HL-60 (cell line): ENCODE results near the gene TENT4B.

Experiments used
- DNase-seq, 2 experiments: peaks; one replicate each; pipeline ENCODE4 v3.0.0-alpha.2; 2010 to 2020; ENCODE audit warnings: low read depth in 1 of 2, low spot score in 1 of 2
- H3K27ac ChIP-seq: fragments of 250-450 bp; sonication (Bioruptor Pico); replicated peaks from 2 replicates; pipeline ENCODE4 v1.5.1; 2020; ENCODE audit warnings: mild to moderate bottlenecking, moderate library complexity
- H3K27me3 ChIP-seq: fragments of 250-450 bp; sonication (Bioruptor Pico); 2 replicates; pipeline ENCODE4 v1.5.1; 2021; ENCODE audit warnings: mild to moderate bottlenecking, moderate library complexity; ENCODE audit not compliant: insufficient read depth, poor library complexity, severe bottlenecking
- H3K4me3 ChIP-seq: replicated peaks from 2 replicates; pipeline ENCODE4 v1.5.1; 2011; ENCODE audit warnings: mild to moderate bottlenecking, control low read depth, low read length; ENCODE audit not compliant: insufficient read depth
- CTCF ChIP-seq: IDR thresholded peaks from one replicate; pipeline ENCODE4 v1.5.1; 2011; ENCODE audit warnings: low read length, control low read depth, inconsistent platforms; ENCODE audit not compliant: insufficient read depth
- GABPA ChIP-seq: IDR thresholded peaks from 2 replicates; pipeline ENCODE4 v1.6.1; 2012; ENCODE audit warnings: low read depth
- POLR2AphosphoS5 ChIP-seq: IDR thresholded peaks from 2 replicates; pipeline ENCODE4 v1.6.1; 2012; ENCODE audit warnings: low read depth
- REST ChIP-seq: IDR thresholded peaks from 2 replicates; pipeline ENCODE4 v1.6.1; 2012; ENCODE audit warnings: low read depth; ENCODE audit not compliant: insufficient replicate concordance
- SPI1 ChIP-seq: IDR thresholded peaks from 2 replicates; pipeline ENCODE4 v1.6.1; 2012; ENCODE audit warnings: low read depth, mild to moderate bottlenecking, borderline replicate concordance

TENT4B gene

GRCh38 chr16:50246299-50247122 is 93.4 kb downstream of the TENT4B start:
- H3K4me3 ChIP-seq, result peak overlapping the region; percentile 58
- no peak overlapping the region for H3K27ac ChIP-seq
- H3K27me3 ChIP-seq, result no peaks in the 10 kb centered on the region
- TF ChIP-seq SPI1 (0 out of 2 replicates have a peak, but pooled peaks have one; percentile 5), GABPA (no peak)
- no peak for DNase-seq

GRCh38 chr16:50247123-50247905 is 94.2 kb downstream of the TENT4B start:
- Histone ChIP-seq H3K27me3 (no peaks in the 10 kb centered on the region), H3K27ac (no peak overlapping the region), H3K4me3 (no peak overlapping the region)
- TF ChIP-seq CTCF (no peak), SPI1 (no peak), POLR2AphosphoS5 (no peak), GABPA (no peak), REST (no peak)
- DNase-seq, result no peak

- H3K27me3 ChIP-seq, result no peaks in the 10 kb centered on the region
- H3K27ac ChIP-seq, result no peak overlapping the region
- H3K4me3 ChIP-seq, result no peak overlapping the region
- TF ChIP-seq CTCF (no peak), GABPA (no peak), REST (no peak), SPI1 (no peak), POLR2AphosphoS5 (no peak)
- no peak for DNase-seq
Measured at GRCh38 chr16:50247906-50248608, 95.0 kb downstream of the TENT4B start.

GRCh38 chr16:50248845-50249244 is 95.7 kb downstream of the TENT4B start:
- no peak for DNase-seq
- H3K27ac ChIP-seq, result no peak overlapping the region

More at GRCh38 chr16:50248845-50249244, 95.7 kb downstream of the TENT4B start:
- H3K4me3 ChIP-seq, result no peak overlapping the region
- no peak for TF ChIP-seq REST
- no peak for TF ChIP-seq POLR2AphosphoS5
- no peak for TF ChIP-seq SPI1
- no peak for TF ChIP-seq GABPA
- H3K27me3 ChIP-seq, result no peaks in the 10 kb centered on the region
